Measurements from ENCODE around the gene TGFBR3L. TPM values are rescaled to one million over a fixed set of nuclear protein-coding genes. Genes with fewer than 3 reads are reported as not detected.
"Not testable (repeated sequence)": the region's sequence is repeated elsewhere in the genome, so short reads cannot be mapped to it uniquely, and the experiment has no call there.

TGFBR3L gene
- total and polyA plus RNA-seq, 5 donors from 2014 or later = 1.1 TPM; not detected in 4

DNA sequence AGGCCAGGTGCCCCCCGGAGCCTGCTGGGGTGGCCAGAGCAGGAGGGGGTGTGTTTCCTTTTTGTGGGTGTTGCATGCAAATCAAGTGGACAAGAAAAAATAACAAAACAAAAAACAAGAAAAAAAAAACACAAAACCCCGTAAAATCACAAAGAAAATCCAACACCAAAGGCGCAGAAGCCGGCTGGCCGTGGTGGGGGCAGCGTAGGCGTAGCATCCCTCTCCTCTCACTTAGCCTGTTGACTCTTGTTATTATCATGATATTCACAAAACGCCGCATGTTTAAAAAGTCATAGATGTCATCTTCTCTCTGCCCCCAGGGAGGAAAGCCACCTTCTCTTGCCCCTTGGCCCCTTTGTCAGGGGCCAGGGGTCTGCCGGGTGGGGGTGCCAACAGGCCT, 978 bp upstream of the TGFBR3L start:
- Mint-ChIP-seq H3K4me1 (peaks cover 0 to 26% (median 4%) of the 10 kb centered on the region in 4 donors), H3K4me3 (no peak overlapping the region), H3K9me3 (no peaks in the 10 kb centered on the region)

GRCh38 chr19:7914099-7914498, 531 bp upstream of the TGFBR3L start:
- Histone ChIP-seq H3K9me3 (ENCODE audit: control insufficient read depth in 2 of 2, low read length in 2 of 2) (no peaks in the 10 kb centered on the region), H3K36me3 (ENCODE audit: control insufficient read depth, insufficient read depth, low read length) (peaks cover 19% of the 10 kb centered on the region), H3K27ac (ENCODE audit: insufficient read depth, low read length, poor library complexity, severe bottlenecking) (no peak overlapping the region), H3K27me3 (ENCODE audit: control insufficient read depth, insufficient read depth, low read length) (peaks cover 11% of the 10 kb centered on the region), H3K4me1 (ENCODE audit: control insufficient read depth, insufficient read depth, low read length, poor library complexity, severe bottlenecking) (peaks cover 25% of the 10 kb centered on the region), H3K4me3 (ENCODE audit: low read depth, low read length) (no peak overlapping the region)
- ATAC-seq (ENCODE audit: low read depth in 2 of 2) = no peak
- H3K9me3 Mint-ChIP-seq = no peaks in the 10 kb centered on the region
- no peak for DNase-seq
- peaks cover 0 to 26% (median 4%) of the 10 kb centered on the region in 4 donors for H3K4me1 Mint-ChIP-seq
- peaks cover 14% of the 10 kb centered on the region for H3K36me3 Mint-ChIP-seq
- H3K27me3 Mint-ChIP-seq = peaks cover 33% of the 10 kb centered on the region
- H3K27ac Mint-ChIP-seq = no peak overlapping the region
- peak overlapping the region in 1 of 4 donors; percentile 58 for H3K4me3 Mint-ChIP-seq

More for the DNA sequence above, 978 bp upstream of the TGFBR3L start:
- H3K9me3 ChIP-seq (ENCODE audit: control insufficient read depth in 2 of 2, low read length in 2 of 2) = no peaks in the 10 kb centered on the region
- ATAC-seq (ENCODE audit: low read depth in 2 of 2) (no peak), DNase-seq (no peak)
- Mint-ChIP-seq H3K27me3 (peaks cover 33% of the 10 kb centered on the region), H3K27ac (no peak overlapping the region), H3K36me3 (peaks cover 14% of the 10 kb centered on the region)
- no peak overlapping the region for H3K4me3 ChIP-seq (ENCODE audit: low read depth, low read length)
- H3K36me3 ChIP-seq (ENCODE audit: control insufficient read depth, insufficient read depth, low read length) = peaks cover 19% of the 10 kb centered on the region
- peaks cover 25% of the 10 kb centered on the region for H3K4me1 ChIP-seq (ENCODE audit: control insufficient read depth, insufficient read depth, low read length, poor library complexity, severe bottlenecking)
- H3K27me3 ChIP-seq (ENCODE audit: control insufficient read depth, insufficient read depth, low read length) = peaks cover 11% of the 10 kb centered on the region
- no peak overlapping the region for H3K27ac ChIP-seq (ENCODE audit: insufficient read depth, low read length, poor library complexity, severe bottlenecking)

DNA sequence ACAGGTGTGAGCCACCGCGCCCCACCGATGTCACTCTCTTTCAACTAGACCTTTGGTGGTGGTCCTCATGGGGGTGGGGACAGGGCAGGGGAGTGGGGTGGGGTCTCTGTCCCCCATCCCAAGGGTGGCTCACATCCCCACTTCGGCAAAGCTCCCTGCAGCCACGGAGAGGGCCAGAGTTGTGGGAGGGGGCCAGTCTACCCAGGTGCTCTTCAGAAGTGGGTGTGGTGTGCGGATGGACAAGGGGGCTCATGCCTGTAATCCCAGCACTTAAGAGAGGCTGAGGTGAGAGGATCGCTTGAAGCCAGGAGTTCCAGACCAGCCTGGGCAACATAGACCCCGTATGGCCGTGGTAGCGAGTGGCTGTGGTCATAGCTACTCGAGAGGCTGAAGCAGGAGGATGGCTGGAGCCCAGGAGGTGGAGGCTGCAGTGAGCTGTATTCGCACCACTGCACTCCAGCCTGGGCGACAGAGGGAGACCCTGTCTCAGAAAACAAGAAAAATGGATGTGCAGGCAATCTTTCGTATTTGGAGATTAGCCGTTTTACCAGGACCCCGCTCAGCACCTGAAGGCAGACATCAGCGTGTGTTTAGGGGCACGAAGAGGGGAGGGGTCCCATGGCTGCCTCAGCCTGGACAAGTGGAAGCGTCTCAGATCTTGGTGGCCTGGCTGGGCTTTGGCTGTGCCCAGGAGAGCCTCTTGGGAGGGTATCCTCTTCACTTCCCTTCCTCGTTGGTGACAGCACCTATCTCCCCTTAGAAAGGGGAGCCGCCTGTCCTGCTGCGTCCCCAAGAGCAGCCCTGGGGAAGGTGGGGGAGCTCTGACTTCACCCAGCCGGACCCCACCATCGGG, 846 bp downstream of the TGFBR3L start:
- Histone ChIP-seq H3K27me3 (ENCODE audit: control insufficient read depth, insufficient read depth, low read length) (peaks cover 11% of the 10 kb centered on the region), H3K36me3 (ENCODE audit: control insufficient read depth, insufficient read depth, low read length) (peaks cover 16% of the 10 kb centered on the region), H3K4me3 (ENCODE audit: low read depth, low read length) (no peak overlapping the region), H3K4me1 (ENCODE audit: control insufficient read depth, insufficient read depth, low read length, poor library complexity, severe bottlenecking) (peaks cover 34% of the 10 kb centered on the region), H3K9me3 (ENCODE audit: control insufficient read depth in 2 of 2, low read length in 2 of 2) (no peaks in the 10 kb centered on the region), H3K27ac (ENCODE audit: insufficient read depth, low read length, poor library complexity, severe bottlenecking) (no peak overlapping the region)
- ATAC-seq (ENCODE audit: low read depth in 2 of 2) (no peak), DNase-seq (no peak)
- Mint-ChIP-seq H3K36me3 (peaks cover 14% of the 10 kb centered on the region), H3K4me3 (peak overlapping the region; percentile 32 to 83 (median 64)), H3K27ac (peak overlapping the region in 1 of 3 donors; percentile 89), H3K9me3 (peaks cover 0 to 2% (median 0%) of the 10 kb centered on the region in 7 donors), H3K27me3 (peaks cover 43% of the 10 kb centered on the region), H3K4me1 (peaks cover 0 to 35% (median 11%) of the 10 kb centered on the region in 4 donors)

- no peak for ATAC-seq (ENCODE audit: low read depth in 2 of 2)
- peaks cover 11% of the 10 kb centered on the region for H3K27me3 ChIP-seq (ENCODE audit: control insufficient read depth, insufficient read depth, low read length)
- Mint-ChIP-seq H3K4me3 (peak overlapping the region; percentile 26 to 83 (median 52)), H3K27me3 (peaks cover 43% of the 10 kb centered on the region), H3K36me3 (peaks cover 9% of the 10 kb centered on the region), H3K4me1 (peaks cover 0 to 40% (median 16%) of the 10 kb centered on the region in 4 donors), H3K9me3 (peaks cover 0 to 2% (median 0%) of the 10 kb centered on the region in 7 donors), H3K27ac (no peak overlapping the region)
- H3K4me3 ChIP-seq (ENCODE audit: low read depth, low read length) = no peak overlapping the region
- peak; percentile 44 to 49 (median 47) for DNase-seq
- no peak overlapping the region for H3K27ac ChIP-seq (ENCODE audit: insufficient read depth, low read length, poor library complexity, severe bottlenecking)
- no peaks in the 10 kb centered on the region for H3K9me3 ChIP-seq (ENCODE audit: control insufficient read depth in 2 of 2, low read length in 2 of 2)
- H3K4me1 ChIP-seq (ENCODE audit: control insufficient read depth, insufficient read depth, low read length, poor library complexity, severe bottlenecking) = peaks cover 39% of the 10 kb centered on the region
- peaks cover 9% of the 10 kb centered on the region for H3K36me3 ChIP-seq (ENCODE audit: control insufficient read depth, insufficient read depth, low read length)
These were observed 1.7 kb downstream of the TGFBR3L start for GRCh38 chr19:7916103-7916954.

GRCh38 chr19:7916955-7917266, 2.3 kb downstream of the TGFBR3L start:
- no peak for ATAC-seq (ENCODE audit: low read depth in 2 of 2)
- H3K27me3 ChIP-seq (ENCODE audit: control insufficient read depth, insufficient read depth, low read length) = peaks cover 11% of the 10 kb centered on the region
- Mint-ChIP-seq H3K4me3 (peak overlapping the region; percentile 64 to 82 (median 80)), H3K9me3 (peaks cover 0 to 2% (median 0%) of the 10 kb centered on the region in 7 donors), H3K36me3 (peaks cover 6% of the 10 kb centered on the region), H3K27me3 (peaks cover 43% of the 10 kb centered on the region), H3K27ac (peak overlapping the region in 1 of 3 donors; percentile 63), H3K4me1 (peaks cover 0 to 43% (median 18%) of the 10 kb centered on the region in 4 donors)
- H3K4me1 ChIP-seq (ENCODE audit: control insufficient read depth, insufficient read depth, low read length, poor library complexity, severe bottlenecking) = peaks cover 45% of the 10 kb centered on the region
- peaks cover 3% of the 10 kb centered on the region for H3K36me3 ChIP-seq (ENCODE audit: control insufficient read depth, insufficient read depth, low read length)
- H3K9me3 ChIP-seq (ENCODE audit: control insufficient read depth in 2 of 2, low read length in 2 of 2) = no peaks in the 10 kb centered on the region
- DNase-seq = no peak
- no peak overlapping the region for H3K27ac ChIP-seq (ENCODE audit: insufficient read depth, low read length, poor library complexity, severe bottlenecking)
- no peak overlapping the region for H3K4me3 ChIP-seq (ENCODE audit: low read depth, low read length)

DNA sequence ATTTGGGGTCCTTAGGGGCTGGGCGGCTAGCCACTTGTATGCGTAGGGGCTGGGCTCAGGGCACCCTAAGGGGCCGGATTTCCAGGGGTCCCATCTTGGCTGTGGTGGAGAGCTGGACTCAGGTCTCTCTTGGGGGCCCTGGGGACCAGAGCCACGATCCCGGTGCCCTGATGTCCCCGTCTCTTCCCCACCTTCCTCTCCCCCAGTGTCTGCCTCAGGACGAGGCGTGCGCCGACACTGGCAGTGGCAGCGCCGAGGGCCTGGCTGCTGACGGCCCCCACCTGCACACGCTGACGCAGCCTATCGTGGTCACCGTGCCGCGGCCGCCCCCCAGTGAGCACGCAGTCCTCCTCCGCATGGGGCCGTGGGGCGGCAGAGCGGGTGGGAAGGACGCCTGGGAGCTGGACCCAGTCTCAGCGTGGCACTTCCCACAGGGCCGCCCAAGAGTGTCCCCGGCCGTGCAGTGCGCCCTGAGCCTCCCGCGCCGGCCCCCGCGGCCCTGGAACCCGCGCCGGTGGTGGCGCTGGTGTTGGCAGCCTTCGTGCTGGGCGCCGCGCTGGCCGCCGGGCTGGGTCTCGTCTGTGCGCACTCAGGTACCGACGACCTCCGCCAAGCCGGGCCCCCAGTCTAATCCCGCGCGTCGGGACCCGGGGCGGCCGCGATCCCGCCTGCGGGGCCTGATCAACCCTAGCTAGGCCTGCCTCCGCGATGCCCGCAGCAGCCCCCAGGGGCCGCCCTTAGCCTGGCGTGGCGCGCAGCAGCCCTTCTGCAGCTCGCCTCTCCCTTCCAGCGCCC, 2.8 kb downstream of the TGFBR3L start:
- Mint-ChIP-seq H3K9me3 (peaks cover 0 to 2% (median 0%) of the 10 kb centered on the region in 7 donors), H3K4me1 (peaks cover 0 to 48% (median 18%) of the 10 kb centered on the region in 4 donors), H3K36me3 (peaks cover 7% of the 10 kb centered on the region), H3K27ac (peak overlapping the region in 2 of 3 donors; percentile 59 to 63), H3K27me3 (peaks cover 43% of the 10 kb centered on the region), H3K4me3 (peak overlapping the region; percentile 79 to 89 (median 82))
- H3K27me3 ChIP-seq (ENCODE audit: control insufficient read depth, insufficient read depth, low read length) = peaks cover 11% of the 10 kb centered on the region
- H3K36me3 ChIP-seq (ENCODE audit: control insufficient read depth, insufficient read depth, low read length) = no peaks in the 10 kb centered on the region
- ATAC-seq (ENCODE audit: low read depth in 2 of 2) (peak in 1 of 2 donors; percentile 9), DNase-seq (peak; percentile 34 to 58 (median 57))
- H3K4me1 ChIP-seq (ENCODE audit: control insufficient read depth, insufficient read depth, low read length, poor library complexity, severe bottlenecking) = peaks cover 51% of the 10 kb centered on the region
- no peaks in the 10 kb centered on the region for H3K9me3 ChIP-seq (ENCODE audit: control insufficient read depth in 2 of 2, low read length in 2 of 2)
- H3K27ac ChIP-seq (ENCODE audit: insufficient read depth, low read length, poor library complexity, severe bottlenecking) = no peak overlapping the region
- H3K4me3 ChIP-seq (ENCODE audit: low read depth, low read length) = no peak overlapping the region

DNA sequence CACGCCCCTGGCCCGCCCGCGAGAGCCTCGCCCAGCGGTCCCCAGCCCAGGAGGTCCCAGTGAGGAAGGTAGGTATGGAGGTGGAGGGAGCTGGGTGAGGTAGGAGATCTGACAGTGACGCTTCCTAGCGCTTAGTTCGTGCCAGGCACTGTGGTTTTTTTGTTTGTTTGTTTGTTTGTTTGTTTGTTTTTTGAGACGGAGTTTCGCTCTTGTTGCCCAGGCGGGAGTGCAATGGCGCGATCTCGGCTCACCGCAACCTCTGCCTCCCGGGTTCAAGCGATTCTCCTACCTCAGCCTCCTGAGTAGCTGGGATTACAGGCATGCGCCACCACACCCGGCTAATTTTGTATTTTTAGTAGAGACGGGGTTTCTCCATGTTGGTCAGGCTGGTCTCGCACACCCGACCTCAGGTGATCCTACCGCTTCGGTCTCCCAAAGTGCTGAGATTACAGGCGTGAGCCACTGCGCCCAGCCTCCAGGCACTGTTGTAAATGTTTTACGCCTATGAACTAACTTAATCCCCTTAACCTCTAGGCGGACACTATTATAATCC, 3.5 kb downstream of the TGFBR3L start:
- H3K4me3 Mint-ChIP-seq = peak overlapping the region; percentile 30 to 89 (median 66)
- H3K9me3 ChIP-seq (ENCODE audit: control insufficient read depth in 2 of 2, low read length in 2 of 2); H3K36me3 ChIP-seq (ENCODE audit: control insufficient read depth, insufficient read depth, low read length); ATAC-seq (ENCODE audit: low read depth in 2 of 2); H3K9me3 Mint-ChIP-seq; DNase-seq; H3K4me3 ChIP-seq (ENCODE audit: low read depth, low read length); H3K27ac ChIP-seq (ENCODE audit: insufficient read depth, low read length, poor library complexity, severe bottlenecking); H3K36me3 Mint-ChIP-seq: not testable (repeated sequence)
- H3K4me1 Mint-ChIP-seq = peaks cover 0 to 51% (median 19%) of the 10 kb centered on the region in 4 donors
- peaks cover 51% of the 10 kb centered on the region for H3K4me1 ChIP-seq (ENCODE audit: control insufficient read depth, insufficient read depth, low read length, poor library complexity, severe bottlenecking)
- peaks cover 11% of the 10 kb centered on the region for H3K27me3 ChIP-seq (ENCODE audit: control insufficient read depth, insufficient read depth, low read length)
- H3K27ac Mint-ChIP-seq = peak overlapping the region in 2 of 3 donors; percentile 59 to 73
- H3K27me3 Mint-ChIP-seq = peaks cover 43% of the 10 kb centered on the region

All from CD4-positive, CD25-positive, alpha-beta regulatory T cell (primary cell).